GM20000 (cell line): Measurements from ENCODE around the gene ETFB.

ENCODE experiments used
- DNase-seq: peaks from one replicate; pipeline ENCODE4 v3.0.0; 2012; ENCODE audit warnings: low spot score
- CTCF ChIP-seq: IDR thresholded peaks from 2 replicates; pipeline ENCODE4 v1.5.1; 2012; ENCODE audit warnings: mild to moderate bottlenecking, control low read depth; ENCODE audit errors: extremely low read depth, missing control alignments

ETFB gene

DNA sequence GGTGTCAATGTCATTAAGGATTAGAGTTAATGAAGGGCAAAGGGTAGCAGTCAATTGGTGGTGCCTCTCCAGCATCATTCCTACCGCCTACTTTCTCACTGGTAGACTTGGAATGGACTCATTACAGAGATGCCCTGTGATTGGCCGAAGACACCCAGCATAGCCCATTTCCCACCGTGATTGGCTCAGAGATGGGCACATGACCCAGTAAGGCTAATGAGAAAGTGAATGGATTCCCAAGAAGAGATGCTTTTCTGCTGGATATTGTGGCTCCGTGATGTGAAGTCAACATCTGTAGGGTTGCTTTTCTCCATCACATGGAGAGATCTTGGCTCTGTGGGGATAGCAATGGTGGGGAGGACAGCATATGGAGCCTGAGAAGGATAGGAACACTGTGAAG is 35.8 kb downstream of the ETFB start:
- TF ChIP-seq CTCF = no peak
- DNase-seq = no peak

DNA sequence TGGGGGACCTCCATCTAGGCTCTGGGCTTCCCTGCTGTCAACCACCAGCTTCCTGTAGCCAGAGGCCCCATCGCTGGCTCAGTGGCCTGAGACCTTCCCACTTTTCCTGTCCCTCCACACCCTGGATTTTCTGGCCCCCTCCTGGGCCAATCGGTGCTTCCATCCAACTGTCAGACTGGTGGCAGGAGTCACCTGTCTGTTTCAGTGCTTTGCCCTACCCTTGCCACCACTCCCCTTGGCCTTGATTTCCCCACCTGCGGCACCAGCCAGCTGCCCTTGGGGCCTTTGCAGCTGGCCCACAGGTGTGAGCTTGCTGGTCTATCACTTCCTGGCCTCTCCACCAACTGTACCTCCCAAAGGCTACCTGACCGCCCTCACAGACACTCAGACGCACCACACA is 36.8 kb downstream of the ETFB start:
- TF ChIP-seq CTCF = no peak

DNA sequence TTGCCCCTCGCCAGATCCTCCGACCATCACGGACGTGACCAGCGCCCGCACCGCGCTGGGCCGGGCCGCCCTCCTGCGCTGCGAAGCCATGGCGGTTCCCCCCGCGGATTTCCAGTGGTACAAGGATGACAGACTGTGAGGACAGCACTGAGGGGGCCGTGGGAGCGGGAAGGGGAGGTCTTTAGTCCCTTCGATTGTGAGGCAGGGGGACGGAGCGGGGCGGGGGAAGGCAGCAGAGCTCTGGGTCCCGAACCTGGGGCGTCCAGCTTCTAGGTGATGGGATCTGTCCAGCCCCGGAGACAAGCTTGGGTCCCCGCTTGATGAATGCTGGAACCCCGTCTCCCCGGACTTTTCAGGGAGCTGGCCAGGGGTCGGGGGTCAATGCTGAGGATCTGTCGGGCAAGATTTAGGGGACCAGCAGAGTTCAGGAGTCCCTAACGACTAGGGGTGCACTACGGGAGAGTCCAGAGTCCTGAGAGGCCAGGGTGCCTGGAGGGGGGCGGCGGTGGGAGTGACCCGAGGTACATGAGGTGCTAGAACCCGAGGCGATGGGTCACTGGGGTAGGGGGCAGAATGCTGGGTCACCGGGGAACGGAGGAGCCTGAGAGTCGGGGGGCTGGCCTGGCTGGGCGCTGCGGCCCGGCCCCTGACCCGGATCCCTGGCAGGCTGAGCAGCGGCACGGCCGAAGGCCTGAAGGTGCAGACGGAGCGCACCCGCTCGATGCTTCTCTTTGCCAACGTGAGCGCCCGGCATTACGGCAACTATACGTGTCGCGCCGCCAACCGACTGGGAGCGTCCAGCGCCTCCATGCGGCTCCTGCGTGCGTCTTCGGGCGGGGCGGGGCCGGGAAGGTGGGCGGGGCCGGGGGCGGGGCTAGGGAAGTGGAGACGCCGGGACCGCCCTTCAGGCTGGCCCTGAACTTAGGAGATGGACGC is 38.9 kb downstream of the ETFB start:
- peak; percentile 17 for TF ChIP-seq CTCF
- DNase-seq = peak; percentile 91

More for the DNA sequence above, 36.8 kb downstream of the ETFB start:
- DNase-seq = no peak

DNA sequence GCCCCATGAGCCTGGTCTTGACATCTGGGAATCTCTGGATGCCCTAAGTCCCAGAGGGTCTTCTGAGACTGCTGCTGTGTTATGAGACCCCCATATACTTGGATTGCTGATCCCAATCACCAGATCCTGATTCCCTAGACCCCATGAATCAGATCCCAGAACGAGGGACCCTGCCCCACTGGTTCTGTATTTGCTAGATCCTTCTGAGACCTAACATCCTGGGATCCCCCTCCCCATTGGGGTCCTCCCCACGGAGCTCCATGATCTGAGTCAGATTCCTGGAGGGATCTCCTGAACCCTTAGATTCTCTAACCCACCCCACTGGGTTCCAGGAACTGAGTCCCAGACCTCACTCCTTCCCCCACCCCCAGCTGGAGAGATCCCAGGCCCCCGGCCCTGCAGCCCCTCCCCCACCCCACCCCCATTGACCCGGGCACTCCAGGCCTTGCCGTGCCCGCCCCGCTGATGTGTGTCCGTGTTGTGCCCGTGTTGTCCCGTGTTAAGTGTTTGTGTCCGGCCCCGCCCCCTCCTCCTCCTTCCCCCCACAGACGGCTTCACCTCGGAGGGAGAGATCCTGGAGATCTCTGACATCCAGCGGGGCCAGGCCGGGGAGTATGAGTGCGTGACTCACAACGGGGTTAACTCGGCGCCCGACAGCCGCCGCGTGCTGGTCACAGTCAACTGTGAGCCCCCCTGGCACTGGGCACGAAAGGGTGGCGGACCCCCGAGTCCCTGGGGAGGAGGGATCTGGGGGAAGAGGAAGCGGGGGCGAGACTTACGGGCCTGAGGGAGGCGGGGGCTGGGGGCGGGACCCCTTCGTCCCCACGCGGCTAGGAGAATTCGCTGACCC is 39.7 kb downstream of the ETFB start:
- no peak for DNase-seq
- no peak for TF ChIP-seq CTCF

- TF ChIP-seq CTCF = no peak
- DNase-seq = no peak
These were observed 40.8 kb downstream of the ETFB start for GRCh38 chr19:51325161-51325976.

- DNase-seq = no peak
- no peak for TF ChIP-seq CTCF
These were observed 42.1 kb downstream of the ETFB start for GRCh38 chr19:51324167-51324481.
